PFSK-1 (cell line): ENCODE data around the gene NPPB. TPM values are rescaled to one million over a fixed set of nuclear protein-coding genes. Genes with fewer than 3 reads are reported as not detected.

Source experiments
- FOXP2 ChIP-seq: optimal IDR thresholded peaks from 2 replicates; pipeline ENCODE3; 2011; ENCODE audit warnings: borderline replicate concordance, control low read depth, inconsistent platforms; ENCODE audit not compliant: insufficient read depth; ENCODE audit errors: extremely low read length, extremely low read depth
- POLR2AphosphoS5 ChIP-seq: IDR thresholded peaks from 2 replicates; pipeline ENCODE4 v1.6.1; 2012; ENCODE audit warnings: low read depth, mild to moderate bottlenecking, control low read depth, low read length, moderate library complexity
- SIN3A ChIP-seq: IDR thresholded peaks from 2 replicates; pipeline ENCODE4 v1.6.1; 2012; ENCODE audit warnings: mild to moderate bottlenecking, low read length, moderate library complexity, borderline replicate concordance; ENCODE audit not compliant: insufficient read depth
- TAF1 ChIP-seq: IDR thresholded peaks from 2 replicates; pipeline ENCODE4 v1.6.1; 2012; ENCODE audit warnings: low read length, control low read depth, borderline replicate concordance; ENCODE audit not compliant: insufficient read depth
- polyA plus RNA-seq: library from polyadenylated mRNA; unstranded; fragments of >200 nt; gene quantifications from one replicate; pipeline ENCODE4 v1.2.1, GENCODE V29; 2012; ENCODE audit warnings: low read depth, missing spikeins; ENCODE audit not compliant: insufficient read length
- TF ChIP-seq, protein P1 (sequence below), 2 experiments: IDR thresholded peaks; 2 replicates each; pipeline versions ENCODE4 v1.6.1 to v1.8.0; 2011 to 2012; ENCODE audit warnings: low read depth in 2 of 2, low read length in 2 of 2, control low read depth in 1 of 2, inconsistent platforms in 1 of 2, mild to moderate bottlenecking in 1 of 2, moderate library complexity in 1 of 2; ENCODE audit not compliant: insufficient read depth in 1 of 2

NPPB gene
- polyA plus RNA-seq: not detected

DNA sequence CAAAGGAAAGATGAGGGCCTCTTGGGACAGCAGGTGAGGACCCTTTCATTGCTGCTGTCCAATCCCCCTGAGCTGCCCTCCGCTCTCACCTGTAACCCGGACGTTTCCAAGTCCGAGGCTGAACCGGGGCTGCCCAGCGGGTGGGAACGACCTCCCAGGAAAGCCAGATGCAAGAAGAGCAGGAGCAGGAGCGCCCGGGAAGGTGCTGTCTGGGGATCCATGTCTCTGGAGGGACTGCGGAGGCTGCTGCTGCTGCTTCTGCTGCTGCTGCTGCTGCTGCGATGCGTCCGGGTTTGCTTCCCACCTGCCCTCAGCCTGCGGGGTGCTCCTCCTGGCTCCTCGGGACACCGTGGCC lies at the start of gene NPPB:
Gene NPPB (minus strand): TSS at position 333 of the 355 bp plus-strand sequence. CDS start 112 bp downstream, at position 221.
- TF ChIP-seq, protein P1, sequence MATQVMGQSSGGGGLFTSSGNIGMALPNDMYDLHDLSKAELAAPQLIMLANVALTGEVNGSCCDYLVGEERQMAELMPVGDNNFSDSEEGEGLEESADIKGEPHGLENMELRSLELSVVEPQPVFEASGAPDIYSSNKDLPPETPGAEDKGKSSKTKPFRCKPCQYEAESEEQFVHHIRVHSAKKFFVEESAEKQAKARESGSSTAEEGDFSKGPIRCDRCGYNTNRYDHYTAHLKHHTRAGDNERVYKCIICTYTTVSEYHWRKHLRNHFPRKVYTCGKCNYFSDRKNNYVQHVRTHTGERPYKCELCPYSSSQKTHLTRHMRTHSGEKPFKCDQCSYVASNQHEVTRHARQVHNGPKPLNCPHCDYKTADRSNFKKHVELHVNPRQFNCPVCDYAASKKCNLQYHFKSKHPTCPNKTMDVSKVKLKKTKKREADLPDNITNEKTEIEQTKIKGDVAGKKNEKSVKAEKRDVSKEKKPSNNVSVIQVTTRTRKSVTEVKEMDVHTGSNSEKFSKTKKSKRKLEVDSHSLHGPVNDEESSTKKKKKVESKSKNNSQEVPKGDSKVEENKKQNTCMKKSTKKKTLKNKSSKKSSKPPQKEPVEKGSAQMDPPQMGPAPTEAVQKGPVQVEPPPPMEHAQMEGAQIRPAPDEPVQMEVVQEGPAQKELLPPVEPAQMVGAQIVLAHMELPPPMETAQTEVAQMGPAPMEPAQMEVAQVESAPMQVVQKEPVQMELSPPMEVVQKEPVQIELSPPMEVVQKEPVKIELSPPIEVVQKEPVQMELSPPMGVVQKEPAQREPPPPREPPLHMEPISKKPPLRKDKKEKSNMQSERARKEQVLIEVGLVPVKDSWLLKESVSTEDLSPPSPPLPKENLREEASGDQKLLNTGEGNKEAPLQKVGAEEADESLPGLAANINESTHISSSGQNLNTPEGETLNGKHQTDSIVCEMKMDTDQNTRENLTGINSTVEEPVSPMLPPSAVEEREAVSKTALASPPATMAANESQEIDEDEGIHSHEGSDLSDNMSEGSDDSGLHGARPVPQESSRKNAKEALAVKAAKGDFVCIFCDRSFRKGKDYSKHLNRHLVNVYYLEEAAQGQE (IDR thresholded peaks at IDR 0.05; ENCODE audit: insufficient read depth in 1 of 2, low read depth in 2 of 2, low read length in 2 of 2): no peak
- TF ChIP-seq FOXP2 (no peak), TAF1 (no peak), SIN3A (no peak)

GRCh38 chr1:11908095-11908675 lies 49.4 kb upstream of the NPPB start:
- TF ChIP-seq SIN3A (peak; percentile 97), FOXP2 (no peak), POLR2AphosphoS5 (peak; percentile 100), TAF1 (peak; percentile 17; the same call in 1 of the 2 replicates)
- TF ChIP-seq, protein P1 (IDR thresholded peaks at IDR 0.05; ENCODE audit: insufficient read depth in 1 of 2, low read depth in 2 of 2, low read length in 2 of 2): no peak

DNA sequence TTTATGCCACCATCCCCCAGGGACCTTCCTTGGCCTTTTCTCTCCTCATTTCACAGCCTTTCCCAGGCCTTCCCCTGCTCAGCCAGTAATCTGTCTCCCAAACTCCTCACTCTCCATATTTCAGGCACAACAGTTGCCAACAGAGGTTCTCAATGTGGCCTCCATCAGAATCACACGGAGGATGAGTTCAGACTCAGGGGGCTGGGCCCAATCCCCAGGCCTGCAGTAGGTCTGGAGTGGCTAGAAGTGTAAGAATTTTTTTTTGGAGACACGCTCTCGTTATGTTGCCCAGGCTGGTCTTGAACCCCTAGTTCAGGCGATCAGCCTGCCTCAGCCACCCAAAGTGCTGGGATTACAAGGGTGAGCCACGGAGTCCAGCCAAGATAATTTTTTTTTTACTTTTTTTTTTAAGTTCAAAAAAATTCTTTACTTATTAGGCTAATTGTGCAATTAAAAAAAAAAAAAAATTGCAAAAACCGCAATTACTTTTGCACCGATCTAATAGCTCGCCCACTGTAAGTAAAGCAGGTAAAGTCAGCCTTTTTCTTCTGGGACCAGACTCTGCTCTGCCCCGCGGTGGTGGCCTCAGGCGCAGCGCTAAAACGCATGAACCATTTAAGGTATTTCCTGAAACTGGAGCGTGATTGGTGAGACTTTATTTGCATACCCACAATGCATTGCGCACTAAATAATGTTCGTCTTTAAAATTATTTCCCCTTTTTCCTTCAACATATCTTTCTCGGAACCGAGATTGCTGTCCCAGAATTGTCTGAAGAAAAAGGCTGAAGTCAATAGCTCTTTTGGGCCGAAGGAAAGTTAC lies 48.7 kb upstream of the NPPB start:
- TF ChIP-seq, protein P1 (IDR thresholded peaks at IDR 0.05; ENCODE audit: insufficient read depth in 1 of 2, low read depth in 2 of 2, low read length in 2 of 2): no peak
- TF ChIP-seq SIN3A: no peak

DNA sequence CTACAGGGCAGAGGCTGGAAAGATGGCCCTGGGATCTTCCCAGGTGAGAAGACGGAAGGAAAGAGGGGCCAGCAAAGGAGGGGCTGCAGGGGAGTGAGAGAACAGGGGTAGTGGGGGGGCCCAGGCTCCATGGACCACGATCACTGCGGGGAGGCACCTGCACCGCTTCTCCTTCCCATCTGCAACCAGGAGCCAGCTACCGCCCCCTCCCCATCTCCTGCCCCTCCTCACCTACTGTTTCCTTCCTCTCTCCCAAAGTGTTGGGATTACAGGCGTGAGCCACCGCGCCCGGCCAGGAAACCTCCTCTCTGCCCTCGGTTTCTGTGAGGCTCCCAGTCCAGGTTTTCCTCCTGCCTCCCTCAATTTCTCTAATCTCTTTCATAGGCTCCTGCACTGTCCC lies 48.1 kb upstream of the NPPB start:
- TF ChIP-seq FOXP2 (no peak), TAF1 (no peak), POLR2AphosphoS5 (no peak), SIN3A (no peak)
- TF ChIP-seq, protein P1 (IDR thresholded peaks at IDR 0.05; ENCODE audit: insufficient read depth in 1 of 2, low read depth in 2 of 2, low read length in 2 of 2): no peak

DNA sequence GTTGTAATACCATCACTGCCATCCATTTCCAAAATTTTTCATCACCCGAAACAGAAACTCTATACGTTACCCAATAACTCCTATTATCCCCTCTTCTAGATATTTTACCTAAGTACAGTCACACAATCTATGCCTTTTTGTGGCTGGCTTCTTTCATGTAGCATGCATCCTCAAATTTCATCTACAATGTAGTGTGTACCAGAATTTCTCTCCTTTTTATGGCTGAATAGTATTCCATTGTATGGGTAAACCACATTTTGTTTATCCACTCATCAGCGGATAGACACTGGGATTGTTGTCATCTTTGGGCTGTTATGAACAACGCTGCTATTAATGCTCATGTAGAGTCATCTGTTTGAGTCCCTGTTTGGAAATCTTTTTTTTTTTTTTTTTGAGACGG lies 46.2 kb upstream of the NPPB start:
- TF ChIP-seq POLR2AphosphoS5: no peak
- no peak for TF ChIP-seq SIN3A
- TF ChIP-seq FOXP2: no peak
- TF ChIP-seq, protein P1 (IDR thresholded peaks at IDR 0.05; ENCODE audit: insufficient read depth in 1 of 2, low read depth in 2 of 2, low read length in 2 of 2): no peak
- no peak for TF ChIP-seq TAF1
